Peyer's patch (tissue), 4 donors: ENCODE data around the gene GIMD1. TPM values are rescaled to one million over a fixed set of nuclear protein-coding genes. Genes with fewer than 3 reads are reported as not detected.

Experiments
- DNase-seq, 3 donors: peaks; one replicate each; pipeline ENCODE4 v3.0.0-alpha.2; 2017 to 2019
- H3K27ac ChIP-seq, 4 donors: fragments of 200-600 bp; sonication (generic); one replicate each; pipeline ENCODE4 v1.5.1; 2016 to 2019
- H3K27me3 ChIP-seq, 2 donors: fragments of 200-600 bp; sonication (generic); one replicate each; pipeline ENCODE4 v1.5.1; 2019
- H3K36me3 ChIP-seq, 3 donors: fragments of 200-600 bp; sonication (generic); one replicate each; pipeline ENCODE4 v1.5.1; 2016 to 2019
- H3K4me1 ChIP-seq, 4 donors: fragments of 200-600 bp; sonication (generic); one replicate each; pipeline ENCODE4 v1.5.1; 2016 to 2019
- H3K4me3 ChIP-seq, 4 donors: fragments of 200-600 bp; sonication (generic); 1 replicate in 3 of 4; 2 replicates in 1 of 4; pipeline ENCODE4 v1.5.1; 2016 to 2019; ENCODE audit warnings: mild to moderate bottlenecking in 1 of 4
- H3K9me3 ChIP-seq, 4 donors: fragments of 200-600 bp; sonication (generic); one replicate each; pipeline ENCODE4 v1.5.1; 2016 to 2019; ENCODE audit warnings: mild to moderate bottlenecking in 1 of 4
- POLR2A ChIP-seq, 2 donors: fragments of 450-650 bp; IDR thresholded peaks; one replicate each; pipeline ENCODE4 v1.5.1; 2017; ENCODE audit warnings: antibody characterized with exemption in 2 of 2, mild to moderate bottlenecking in 2 of 2, moderate library complexity in 2 of 2
- total RNA-seq, 4 donors: library from RNA; depleted of rRNA; stranded (reverse); fragments of >200 nt; gene quantifications; one replicate each; pipeline ENCODE4 v1.1.0, GENCODE V29; 2016
- TF ChIP-seq, protein P1 (sequence below), 6 experiments: fragments of 450-650 bp in 4 of 6; fragments of 200-600 bp in 2 of 6; sonication (generic) in 1 of 6; IDR thresholded peaks; one replicate each; pipeline ENCODE4 v1.5.1; 2017 to 2019; ENCODE audit warnings: antibody characterized with exemption in 6 of 6, mild to moderate bottlenecking in 3 of 6, moderate library complexity in 1 of 6

The GIMD1 gene
- total RNA-seq, 4 donors from 2014 or later: 3.1 to 27.5 TPM; not detected in 2

- Histone ChIP-seq H3K9me3 (no peaks in the 10 kb centered on the region), H3K27me3 (no peaks in the 10 kb centered on the region), H3K4me1 (no peaks in the 10 kb centered on the region), H3K36me3 (peaks cover 0 to 64% (median 3%) of the 10 kb centered on the region in 3 donors), H3K4me3 (no peak overlapping the region), H3K27ac (no peak overlapping the region)
- no peak for TF ChIP-seq POLR2A (IDR thresholded peaks at IDR 0.05)
- TF ChIP-seq, protein P1, sequence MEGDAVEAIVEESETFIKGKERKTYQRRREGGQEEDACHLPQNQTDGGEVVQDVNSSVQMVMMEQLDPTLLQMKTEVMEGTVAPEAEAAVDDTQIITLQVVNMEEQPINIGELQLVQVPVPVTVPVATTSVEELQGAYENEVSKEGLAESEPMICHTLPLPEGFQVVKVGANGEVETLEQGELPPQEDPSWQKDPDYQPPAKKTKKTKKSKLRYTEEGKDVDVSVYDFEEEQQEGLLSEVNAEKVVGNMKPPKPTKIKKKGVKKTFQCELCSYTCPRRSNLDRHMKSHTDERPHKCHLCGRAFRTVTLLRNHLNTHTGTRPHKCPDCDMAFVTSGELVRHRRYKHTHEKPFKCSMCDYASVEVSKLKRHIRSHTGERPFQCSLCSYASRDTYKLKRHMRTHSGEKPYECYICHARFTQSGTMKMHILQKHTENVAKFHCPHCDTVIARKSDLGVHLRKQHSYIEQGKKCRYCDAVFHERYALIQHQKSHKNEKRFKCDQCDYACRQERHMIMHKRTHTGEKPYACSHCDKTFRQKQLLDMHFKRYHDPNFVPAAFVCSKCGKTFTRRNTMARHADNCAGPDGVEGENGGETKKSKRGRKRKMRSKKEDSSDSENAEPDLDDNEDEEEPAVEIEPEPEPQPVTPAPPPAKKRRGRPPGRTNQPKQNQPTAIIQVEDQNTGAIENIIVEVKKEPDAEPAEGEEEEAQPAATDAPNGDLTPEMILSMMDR (IDR thresholded peaks at IDR 0.05): no peak
- no peak for DNase-seq
Observed at GRCh38 chr4:106338671-106339070, 29.9 kb downstream of the GIMD1 start.

DNA sequence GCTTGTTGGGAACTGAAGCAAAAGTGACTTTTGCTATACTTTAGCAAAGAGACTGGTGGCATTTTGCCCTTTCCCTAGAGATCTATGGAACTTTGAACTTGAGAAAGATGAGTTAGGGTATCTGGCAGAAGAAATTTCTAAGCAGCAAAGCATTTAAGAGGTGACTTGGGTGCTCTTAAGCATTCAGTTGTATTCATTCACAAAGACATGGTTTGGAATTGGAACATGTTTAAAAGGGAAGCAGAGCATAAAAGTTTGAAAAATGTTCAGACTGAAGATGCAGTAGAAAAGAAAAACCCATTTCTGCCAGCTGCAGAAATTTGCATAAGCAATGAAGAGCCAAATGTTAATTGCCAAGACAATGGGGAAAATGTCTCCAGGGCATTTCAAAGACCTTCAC is 30.7 kb downstream of the GIMD1 start:
- no peaks in the 10 kb centered on the region for H3K27me3 ChIP-seq
- no peak overlapping the region for H3K27ac ChIP-seq
- H3K4me3 ChIP-seq: no peak overlapping the region
- H3K9me3 ChIP-seq: no peaks in the 10 kb centered on the region
- no peak for DNase-seq
- TF ChIP-seq, protein P1 (IDR thresholded peaks at IDR 0.05): no peak
- TF ChIP-seq POLR2A (IDR thresholded peaks at IDR 0.05): no peak
- no peaks in the 10 kb centered on the region for H3K4me1 ChIP-seq
- H3K36me3 ChIP-seq: peaks cover 0 to 72% (median 3%) of the 10 kb centered on the region in 3 donors

DNA sequence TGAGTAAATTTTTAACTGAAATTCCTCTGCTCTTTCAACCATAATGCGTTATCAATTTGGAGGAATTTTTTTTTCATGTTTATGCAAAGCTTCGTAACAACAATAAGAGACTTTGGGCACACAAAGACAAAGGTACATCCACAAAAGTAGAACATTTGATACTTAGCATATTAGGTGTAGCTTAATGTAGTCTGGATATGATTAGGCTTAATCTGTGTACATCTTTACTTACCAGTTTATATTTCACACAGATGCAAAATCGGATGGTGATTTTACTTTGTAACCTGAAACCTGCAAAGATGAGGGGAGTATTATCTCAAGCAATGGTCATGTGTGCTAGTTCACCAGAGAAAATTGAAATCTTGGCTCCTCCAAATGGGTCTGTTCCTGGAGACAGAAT is 32.0 kb downstream of the GIMD1 start:
- no peak overlapping the region for H3K4me3 ChIP-seq
- H3K4me1 ChIP-seq: no peaks in the 10 kb centered on the region
- H3K36me3 ChIP-seq: peaks cover 0 to 83% (median 3%) of the 10 kb centered on the region in 3 donors
- H3K9me3 ChIP-seq: no peaks in the 10 kb centered on the region
- TF ChIP-seq POLR2A (IDR thresholded peaks at IDR 0.05): no peak
- TF ChIP-seq, protein P1 (IDR thresholded peaks at IDR 0.05): no peak
- no peak for DNase-seq
- H3K27me3 ChIP-seq: no peaks in the 10 kb centered on the region
- no peak overlapping the region for H3K27ac ChIP-seq

DNA sequence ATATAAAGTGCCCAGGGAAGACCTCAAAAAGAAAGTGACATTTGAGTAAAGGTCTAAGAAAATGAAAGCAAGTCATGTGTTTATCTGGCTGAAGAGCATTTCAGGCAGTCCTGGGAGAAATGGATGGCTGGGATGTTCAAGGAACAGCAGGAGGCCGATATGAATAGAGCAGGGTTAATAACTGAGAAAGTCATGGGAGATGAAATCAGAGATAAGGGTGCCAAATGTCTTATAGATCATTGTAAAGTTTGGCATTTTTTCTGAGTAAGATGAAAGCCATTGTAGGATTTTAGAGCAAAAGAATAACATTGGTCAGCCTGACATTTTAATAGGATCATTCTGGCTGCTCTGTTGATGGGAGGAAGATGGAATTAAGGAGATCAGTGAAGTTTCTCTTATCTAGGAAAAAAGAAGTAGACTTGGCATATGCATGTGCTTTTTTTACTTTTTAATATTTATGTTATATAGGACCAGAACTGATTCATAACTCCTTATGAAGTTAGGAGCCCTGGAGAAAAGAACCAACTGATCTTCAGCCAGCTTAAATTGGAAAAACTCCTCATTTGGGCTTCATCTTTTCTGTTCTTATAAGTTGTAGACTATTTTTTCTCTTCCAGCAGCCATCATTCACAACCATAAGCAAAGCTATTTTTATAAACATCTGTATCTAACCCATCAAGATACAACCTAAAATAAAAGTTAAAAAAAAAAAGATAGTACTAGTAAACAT is 33.7 kb downstream of the GIMD1 start:
- TF ChIP-seq POLR2A (IDR thresholded peaks at IDR 0.05): no peak
- TF ChIP-seq, protein P1 (IDR thresholded peaks at IDR 0.05): no peak
- H3K27me3 ChIP-seq: no peaks in the 10 kb centered on the region
- H3K4me1 ChIP-seq: no peaks in the 10 kb centered on the region
- peaks cover 0 to 86% (median 3%) of the 10 kb centered on the region in 3 donors for H3K36me3 ChIP-seq
- DNase-seq: no peak
- no peak overlapping the region for H3K27ac ChIP-seq
- H3K4me3 ChIP-seq: no peak overlapping the region
- H3K9me3 ChIP-seq: no peaks in the 10 kb centered on the region

GRCh38 chr4:106333186-106333585 is 35.4 kb downstream of the GIMD1 start:
- H3K27ac ChIP-seq: no peak overlapping the region
- no peak overlapping the region for H3K4me3 ChIP-seq
- H3K9me3 ChIP-seq: no peaks in the 10 kb centered on the region
- no peak for DNase-seq
- H3K36me3 ChIP-seq: peaks cover 0 to 93% (median under 1%) of the 10 kb centered on the region in 3 donors
- H3K27me3 ChIP-seq: no peaks in the 10 kb centered on the region
- no peaks in the 10 kb centered on the region for H3K4me1 ChIP-seq
- TF ChIP-seq, protein P1 (IDR thresholded peaks at IDR 0.05): no peak
- TF ChIP-seq POLR2A (IDR thresholded peaks at IDR 0.05): no peak
